GM19438 (cell line): ENCODE data around the gene SGIP1.
"Not testable (repeated sequence)": the region's sequence is repeated elsewhere in the genome, so short reads cannot be mapped to it uniquely, and the experiment has no call there.

Source experiments
- ATAC-seq: cut with Tn5 transposase; IDR thresholded peaks from one replicate; pipeline ENCODE4 v1.9.1; 2021; ENCODE audit warnings: low read depth; ENCODE audit not compliant: unreplicated experiment

SGIP1 gene

DNA sequence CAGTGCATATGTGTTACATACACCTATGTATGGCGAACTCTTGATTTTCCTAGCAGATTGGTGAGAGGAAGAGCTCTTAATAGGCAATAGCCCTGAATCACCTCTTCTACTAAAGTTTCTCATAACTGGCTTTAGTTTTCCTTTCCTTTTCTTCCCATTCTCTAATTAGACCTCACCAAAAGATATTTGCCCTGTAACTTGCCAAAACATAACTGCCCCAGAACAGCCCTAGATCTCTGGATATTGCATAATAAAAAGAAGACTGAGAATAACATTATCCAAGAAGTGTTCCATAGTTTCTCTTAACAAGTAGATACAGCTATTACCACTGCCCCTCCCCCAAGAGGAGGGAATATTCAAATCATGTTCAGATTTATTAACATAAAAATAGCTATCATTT is 16.3 kb downstream of the SGIP1 start:
- no peak for ATAC-seq

GRCh38 chr1:66552287-66552686 is 18.3 kb downstream of the SGIP1 start:
- no peak for ATAC-seq

DNA sequence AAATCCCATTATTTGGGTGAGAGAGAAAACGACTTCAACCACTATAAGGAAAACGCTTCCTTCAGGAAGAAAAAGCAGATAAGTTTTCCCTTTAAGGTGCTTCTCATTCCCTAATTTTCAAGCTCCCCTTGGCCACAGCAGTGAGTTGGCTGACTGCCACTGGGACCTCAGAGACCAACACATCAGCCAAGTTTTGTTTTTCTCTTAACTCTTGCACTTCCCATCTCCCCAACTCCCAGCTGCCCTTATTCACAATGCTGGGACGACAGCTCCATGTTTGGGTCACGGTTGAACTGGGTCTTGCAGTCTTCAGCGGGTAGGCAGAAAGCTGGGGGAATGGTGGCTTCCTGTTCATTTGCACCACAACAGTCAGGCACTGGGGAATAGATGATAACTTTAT is 18.9 kb downstream of the SGIP1 start:
- ATAC-seq, result no peak

DNA sequence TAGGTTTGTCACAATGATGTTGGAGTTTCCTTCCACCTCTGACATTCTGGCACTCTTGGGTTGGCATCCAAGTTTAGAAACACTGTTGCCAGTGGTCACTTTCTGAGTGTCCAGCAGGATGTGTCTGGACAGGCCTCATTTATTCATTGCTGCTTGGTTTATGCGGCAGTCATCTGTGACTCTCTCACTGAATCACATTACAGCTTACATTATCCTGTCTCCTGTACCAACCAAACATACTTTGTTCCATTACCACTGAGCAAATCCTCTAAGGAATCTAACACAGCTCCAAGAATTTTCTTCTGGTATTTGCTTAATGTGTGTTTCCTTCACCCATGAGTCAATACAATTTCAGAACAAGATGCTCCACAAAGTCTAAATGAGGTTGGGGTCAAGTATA is 19.9 kb downstream of the SGIP1 start:
- ATAC-seq, result no peak

DNA sequence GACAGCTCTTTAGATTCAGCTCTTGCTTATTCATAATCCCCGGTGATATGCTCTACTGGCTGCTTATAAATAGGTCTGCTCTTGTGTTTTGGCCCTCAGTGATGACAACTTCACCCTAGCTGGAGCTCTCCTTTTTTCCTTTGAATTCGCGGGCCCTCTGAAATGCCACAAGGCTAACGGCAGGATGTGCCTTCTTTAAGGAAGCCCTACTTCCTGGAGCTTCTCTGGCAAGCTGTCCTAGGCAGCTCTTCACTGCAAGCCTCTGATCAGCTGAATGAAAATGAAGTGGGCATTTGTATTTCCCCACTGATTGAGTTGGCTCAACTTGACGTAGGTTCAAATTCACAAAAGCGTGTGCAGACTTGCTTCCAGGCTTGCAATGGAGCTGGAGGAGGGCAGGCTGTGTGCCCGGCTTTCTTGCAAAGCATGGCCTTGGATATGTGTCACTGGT is 22.2 kb downstream of the SGIP1 start:
- no peak for ATAC-seq

DNA sequence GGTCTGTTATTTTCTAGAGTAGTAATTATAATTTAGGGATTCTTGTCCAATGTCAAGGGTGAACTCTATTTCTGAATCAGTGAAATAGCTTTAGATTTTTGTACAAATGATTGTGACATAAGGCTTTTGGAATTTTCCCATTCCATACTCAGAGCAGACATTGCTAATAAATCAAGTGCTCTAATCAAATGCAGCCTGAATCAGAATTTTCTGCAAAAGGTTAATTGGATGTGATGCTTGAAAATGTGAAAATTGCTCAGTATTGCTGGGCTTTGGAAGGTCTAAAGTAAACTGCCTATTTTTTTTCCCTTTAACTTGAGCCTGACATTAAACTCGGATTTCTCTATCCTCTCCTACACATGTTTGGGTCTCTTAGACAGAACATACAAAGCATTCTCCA is 23.2 kb downstream of the SGIP1 start:
- no peak for ATAC-seq

- no peak for ATAC-seq
These were observed 25.6 kb downstream of the SGIP1 start for GRCh38 chr1:66559517-66559916.

GRCh38 chr1:66562561-66562960 is 28.6 kb downstream of the SGIP1 start:
- ATAC-seq, result no peak

DNA sequence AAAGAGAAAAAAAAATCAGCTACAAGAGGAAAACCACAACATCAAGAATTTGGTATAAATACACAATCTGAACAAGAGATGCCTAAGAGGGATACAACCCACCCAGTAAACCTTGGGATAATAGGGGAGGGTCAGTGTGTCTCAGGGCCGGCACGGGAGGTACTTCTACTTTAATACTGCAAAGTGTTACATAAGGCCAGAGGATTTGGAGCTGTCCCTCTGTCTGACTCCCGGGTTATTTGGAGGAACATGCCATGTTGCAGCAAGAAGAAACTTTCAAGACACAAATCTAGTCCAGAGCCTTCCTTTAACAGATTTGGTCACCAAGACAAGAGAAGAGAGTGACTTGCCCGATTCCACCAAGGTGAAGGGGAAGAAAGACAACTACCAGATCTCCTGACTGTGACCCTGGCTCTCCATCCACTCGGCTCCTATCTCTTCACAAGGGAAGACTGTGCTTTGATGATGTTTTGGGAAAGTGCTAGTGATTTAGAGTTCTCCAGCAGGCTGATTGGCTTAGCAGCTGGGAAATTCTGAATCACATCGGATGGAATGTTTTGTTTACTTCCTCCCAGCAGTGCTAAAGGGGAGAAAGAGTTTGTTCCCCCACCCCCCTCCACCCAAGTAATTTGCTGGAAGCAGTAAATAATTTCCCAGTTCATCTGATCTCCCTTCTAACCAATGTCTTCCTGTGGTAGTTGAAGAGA is 29.3 kb downstream of the SGIP1 start:
- ATAC-seq, result no peak

DNA sequence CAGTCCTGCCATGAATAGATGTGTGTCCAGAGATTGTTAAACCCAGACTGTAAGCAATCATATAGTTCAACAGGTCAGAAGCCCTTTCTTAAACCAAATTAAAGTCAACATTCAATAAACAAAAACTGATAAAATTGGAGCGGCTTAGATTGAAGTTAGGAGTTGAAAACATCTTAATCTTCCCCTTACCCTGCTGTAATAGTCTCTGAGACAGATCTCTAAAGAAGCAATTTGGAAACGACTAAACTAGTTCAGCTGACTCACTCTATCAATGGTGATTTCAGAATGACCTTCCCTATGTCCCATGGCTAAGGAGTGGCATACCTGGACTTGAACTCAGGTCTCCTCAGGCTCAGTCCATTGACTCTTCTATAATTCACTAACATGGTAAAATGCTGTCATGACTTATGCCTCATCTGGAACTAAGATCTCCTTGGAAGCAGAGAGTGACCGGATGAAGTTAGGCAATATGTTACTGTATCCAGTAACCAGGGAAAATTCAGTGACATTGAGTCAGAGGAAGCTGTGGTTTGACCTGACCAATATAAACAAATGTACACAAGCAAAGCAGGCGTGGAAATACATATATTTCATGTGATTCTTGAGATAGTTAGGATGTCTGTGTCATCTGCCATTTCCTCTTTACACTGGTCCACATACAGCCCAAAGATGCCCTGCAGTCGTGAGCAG is 30.1 kb downstream of the SGIP1 start:
- ATAC-seq, result no peak

GRCh38 chr1:66570196-66570595 is 36.2 kb downstream of the SGIP1 start:
- no peak for ATAC-seq

DNA sequence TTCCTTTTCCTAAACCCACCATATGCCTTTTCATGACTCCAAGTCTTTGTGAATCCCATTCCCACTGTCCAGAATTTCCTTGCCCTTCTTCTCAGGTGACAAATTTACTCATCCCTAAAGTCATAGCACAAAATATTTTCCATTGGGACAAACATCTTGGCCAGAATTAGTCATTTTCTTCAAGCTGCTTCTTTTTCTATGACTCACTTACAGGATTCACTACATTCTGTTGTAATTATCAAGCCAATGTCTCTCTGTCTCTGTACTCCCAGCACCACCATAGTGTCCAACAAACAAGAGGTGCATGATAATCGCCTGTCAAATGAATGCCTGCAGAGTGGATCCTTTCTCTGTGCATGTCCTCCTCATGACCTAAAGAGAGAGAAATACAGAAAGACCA is 37.8 kb downstream of the SGIP1 start:
- no peak for ATAC-seq

GRCh38 chr1:66575739-66576138 is 41.8 kb downstream of the SGIP1 start:
- no peak for ATAC-seq

DNA sequence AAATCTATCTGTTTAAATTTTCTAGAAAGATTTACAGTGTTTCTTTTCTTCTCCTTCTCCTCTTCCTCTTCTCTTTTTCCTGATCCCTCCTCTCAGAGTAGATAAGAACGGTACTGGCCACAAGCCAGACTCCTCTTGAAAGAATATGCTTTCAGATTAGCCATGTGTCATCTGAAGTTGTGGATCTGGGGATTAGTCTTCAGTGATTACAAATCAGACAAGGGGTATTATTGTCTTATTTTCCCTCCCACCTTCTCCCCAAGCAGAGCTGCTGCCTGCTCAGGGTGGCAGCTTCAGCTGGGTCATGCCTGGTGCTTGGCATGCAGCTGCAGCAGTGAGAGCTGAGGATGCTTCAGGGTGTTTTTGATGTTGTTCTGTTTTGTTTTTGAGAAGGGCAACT is 42.7 kb downstream of the SGIP1 start:
- no peak for ATAC-seq

DNA sequence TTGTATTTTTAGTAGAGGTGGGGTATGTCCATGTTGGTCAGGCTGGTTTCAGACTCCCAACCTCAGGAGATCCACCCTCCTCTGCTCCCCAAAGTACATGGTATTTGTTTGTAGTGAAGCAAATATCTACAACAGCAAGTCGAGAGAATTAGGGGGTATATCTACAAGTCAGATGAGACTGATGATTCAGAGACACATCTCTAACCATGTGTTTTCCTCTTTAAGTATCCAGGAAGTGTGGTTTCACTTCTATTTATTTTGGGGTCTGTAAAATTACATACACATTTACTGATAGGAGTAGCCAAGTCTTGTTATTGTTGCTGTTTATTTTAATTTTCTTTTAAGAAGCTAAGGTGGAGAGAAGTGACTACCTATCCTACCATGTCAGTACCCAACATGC is 44.9 kb downstream of the SGIP1 start:
- no peak for ATAC-seq

DNA sequence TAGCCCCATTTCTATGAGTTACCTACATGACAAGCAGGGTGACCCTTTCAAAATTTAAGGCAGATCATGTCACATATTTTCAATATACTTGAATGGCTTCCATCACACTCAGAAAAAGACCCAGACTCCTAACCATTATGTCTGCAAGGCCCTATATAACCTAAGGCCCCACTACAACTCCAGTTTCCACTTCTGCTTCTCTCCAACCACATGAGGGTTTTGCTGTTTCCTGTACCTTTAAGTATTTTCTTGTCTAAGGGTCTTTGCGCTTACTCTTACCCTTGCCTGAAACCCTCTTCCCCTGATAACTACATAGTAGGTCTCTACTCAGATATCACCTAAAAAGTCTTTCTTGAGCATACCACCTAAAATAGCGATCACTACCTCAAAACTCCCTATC is 46.1 kb downstream of the SGIP1 start:
- ATAC-seq, result no peak

- no peak for ATAC-seq
These were observed 49.1 kb downstream of the SGIP1 start for GRCh38 chr1:66583021-66583420.

GRCh38 chr1:66585002-66585401 is 51.0 kb downstream of the SGIP1 start:
- ATAC-seq, result no peak

- no peak for ATAC-seq
These were observed 55.4 kb downstream of the SGIP1 start for GRCh38 chr1:66589326-66589725.

DNA sequence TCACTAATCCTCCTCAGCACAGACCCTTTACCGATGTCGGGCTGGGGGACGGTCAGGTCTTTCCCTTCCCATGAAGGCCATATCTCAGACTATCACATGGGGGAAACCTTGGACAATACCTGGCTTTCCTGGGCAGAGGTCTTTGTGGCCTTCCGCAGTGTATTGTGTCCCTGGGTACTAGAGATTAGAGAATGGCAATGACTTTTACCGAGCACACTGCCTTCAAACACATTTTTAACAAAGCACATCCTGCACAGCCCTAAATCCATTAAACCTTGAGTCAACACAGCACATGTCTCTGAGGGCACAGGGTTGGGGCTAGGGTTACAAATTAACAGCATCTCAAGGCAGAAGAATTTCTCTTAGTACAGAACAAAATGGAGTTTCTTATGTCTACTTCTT is 58.2 kb downstream of the SGIP1 start:
- ATAC-seq, result not testable (repeated sequence)

- no peak for ATAC-seq
These were observed 62.2 kb downstream of the SGIP1 start for GRCh38 chr1:66596191-66596590.

DNA sequence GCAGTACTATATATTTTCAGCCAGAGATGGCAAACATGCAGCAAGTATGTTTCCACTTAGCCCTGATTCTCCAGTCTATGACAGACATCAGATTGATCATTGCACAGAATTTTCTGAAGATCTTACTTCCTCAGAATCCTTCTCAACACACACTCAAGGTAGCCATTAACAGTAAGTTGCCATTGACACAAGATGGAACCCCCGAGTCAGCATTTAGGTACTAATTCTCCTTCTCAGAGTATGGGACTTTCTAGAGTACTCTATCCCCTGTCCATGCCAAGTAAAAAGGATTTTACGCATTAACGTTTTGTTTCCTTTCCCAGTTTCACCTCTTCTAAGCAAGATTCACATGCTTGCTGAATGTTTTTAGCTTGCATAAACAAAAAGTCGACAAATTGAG is 63.5 kb downstream of the SGIP1 start:
- ATAC-seq, result no peak
